HepG2 (cell line): ENCODE data around the gene TMEM167A.
A peak's percentile ranks its signal among the peaks of the same experiment; 100 is the strongest.

Source experiments
- CTCF ChIP-seq: sonication (generic); formaldehyde crosslinking; IDR thresholded peaks from 2 replicates; pipeline ENCODE4 v1.5.0; 2020; ENCODE audit warnings: mild to moderate bottlenecking, missing genetic modification reagents, moderate library complexity
- GPN1 ChIP-seq: sonication (generic); formaldehyde crosslinking; IDR thresholded peaks from 2 replicates; pipeline ENCODE4 v1.5.1; 2020; ENCODE audit warnings: missing genetic modification reagents, borderline replicate concordance
- MAF1 ChIP-seq: sonication (generic); formaldehyde crosslinking; IDR thresholded peaks from 2 replicates; pipeline ENCODE4 v1.5.0; 2020; ENCODE audit warnings: missing genetic modification reagents, borderline replicate concordance
- POLR2A ChIP-seq, 2 experiments: IDR thresholded peaks; 2 replicates each; pipeline ENCODE4 v1.6.1; 2011; ENCODE audit warnings: low read depth in 2 of 2, low read length in 2 of 2, mild to moderate bottlenecking in 1 of 2, moderate library complexity in 1 of 2; ENCODE audit not compliant: insufficient read depth in 1 of 2
- ZNF580 ChIP-seq: IDR thresholded peaks from 2 replicates; pipeline ENCODE4 v1.6.1; 2016; ENCODE audit warnings: low read depth, borderline replicate concordance

GRCh38 chr5:83050723-83051340, 26.4 kb downstream of the TMEM167A start:
- TF ChIP-seq ZNF580 (CRISPR knock-in tag) (no peak), POLR2A (IDR thresholded peaks at IDR 0.05; ENCODE audit: insufficient read depth in 1 of 2, low read depth in 2 of 2, low read length in 2 of 2) (0 out of 4 replicates have a peak, but pooled peaks of 1 of the 2 experiments have one; percentile 9), GPN1 (CRISPR knock-in tag) (no peak), CTCF (CRISPR knock-in tag) (no peak), MAF1 (CRISPR knock-in tag) (no peak)
